OCI-LY7 (cell line): Measurements from ENCODE around the gene COL4A1.

Experiments
- EZH2phosphoT487 ChIP-seq: fragments of 200-600 bp; sonication (generic); IDR thresholded peaks from 2 replicates; pipeline ENCODE4 v1.6.1; 2018; ENCODE audit warnings: low read depth, borderline replicate concordance, mild to moderate bottlenecking, mixed run types, antibody characterized with exemption, low read length, moderate library complexity, mixed read lengths
- TF ChIP-seq, protein P1 (sequence below): fragments of 200-600 bp; sonication (generic); conservative IDR thresholded peaks from 2 replicates; pipeline ENCODE4 v1.5.1; 2014; ENCODE audit warnings: mild to moderate bottlenecking, antibody characterized with exemption, low read length, moderate library complexity, mixed read lengths

DNA sequence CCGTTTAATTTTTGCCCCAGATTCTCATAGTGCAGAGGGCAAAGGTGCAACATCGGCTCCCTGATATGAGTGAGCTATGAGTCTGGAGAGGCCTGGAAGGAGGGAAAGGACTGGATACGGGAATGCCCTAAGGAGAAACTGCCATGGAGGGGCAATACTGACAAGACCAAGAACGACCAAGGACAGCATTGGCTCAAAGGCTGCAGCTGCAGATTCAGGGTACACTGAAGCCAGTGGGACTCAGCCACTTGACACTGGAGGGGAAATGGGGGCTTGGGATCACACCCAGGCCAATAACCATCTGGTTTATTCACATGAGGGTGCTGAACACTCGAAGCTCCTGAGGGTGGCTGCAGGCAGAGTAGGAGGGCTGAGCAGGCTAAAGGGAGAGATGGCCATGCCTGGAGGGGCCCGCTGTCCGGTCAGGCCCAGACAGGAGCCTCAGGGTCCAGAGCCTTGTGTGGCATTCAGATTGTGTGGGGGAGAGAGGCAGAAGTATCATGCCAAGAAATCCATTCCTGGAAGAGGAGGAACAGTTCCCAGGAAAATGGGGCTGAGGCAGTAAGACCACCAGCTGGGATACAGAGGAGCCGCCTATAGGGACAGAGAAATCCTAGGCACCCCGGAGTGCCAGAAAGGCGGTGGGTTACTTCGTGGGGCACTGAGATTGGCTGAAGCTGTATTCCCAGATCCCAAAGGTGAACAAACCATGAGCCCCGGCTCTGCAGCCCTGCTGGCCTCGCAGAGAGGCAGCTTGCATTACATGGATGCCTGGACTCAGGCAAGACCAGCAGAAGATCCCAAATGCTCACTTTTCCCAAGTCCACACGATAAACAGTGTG, 20.7 kb downstream of the COL4A1 start:
- TF ChIP-seq, protein P1, sequence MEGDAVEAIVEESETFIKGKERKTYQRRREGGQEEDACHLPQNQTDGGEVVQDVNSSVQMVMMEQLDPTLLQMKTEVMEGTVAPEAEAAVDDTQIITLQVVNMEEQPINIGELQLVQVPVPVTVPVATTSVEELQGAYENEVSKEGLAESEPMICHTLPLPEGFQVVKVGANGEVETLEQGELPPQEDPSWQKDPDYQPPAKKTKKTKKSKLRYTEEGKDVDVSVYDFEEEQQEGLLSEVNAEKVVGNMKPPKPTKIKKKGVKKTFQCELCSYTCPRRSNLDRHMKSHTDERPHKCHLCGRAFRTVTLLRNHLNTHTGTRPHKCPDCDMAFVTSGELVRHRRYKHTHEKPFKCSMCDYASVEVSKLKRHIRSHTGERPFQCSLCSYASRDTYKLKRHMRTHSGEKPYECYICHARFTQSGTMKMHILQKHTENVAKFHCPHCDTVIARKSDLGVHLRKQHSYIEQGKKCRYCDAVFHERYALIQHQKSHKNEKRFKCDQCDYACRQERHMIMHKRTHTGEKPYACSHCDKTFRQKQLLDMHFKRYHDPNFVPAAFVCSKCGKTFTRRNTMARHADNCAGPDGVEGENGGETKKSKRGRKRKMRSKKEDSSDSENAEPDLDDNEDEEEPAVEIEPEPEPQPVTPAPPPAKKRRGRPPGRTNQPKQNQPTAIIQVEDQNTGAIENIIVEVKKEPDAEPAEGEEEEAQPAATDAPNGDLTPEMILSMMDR = no peak
- TF ChIP-seq EZH2phosphoT487 = no peak
